Measurements from ENCODE around the gene TRIM46.
"Not testable (repeated sequence)": the region's sequence is repeated elsewhere in the genome, so short reads cannot be mapped to it uniquely, and the experiment has no call there.

TRIM46 gene

GRCh38 chr1:155208541-155209311 lies 35.1 kb downstream of the TRIM46 start, which contains the start of gene MTX1:
Gene MTX1 (plus strand): TSS chr1:155208695. CDS start chr1:155208805, 110 bp downstream.
- peak within 1 kb of the TSS; percentile 100 for H3K27ac ChIP-seq
- H3K27me3 ChIP-seq (replicated peaks) = no peaks in the 10 kb centered on the region
- no peak for TF ChIP-seq CTCF (IDR thresholded peaks at IDR 0.05; ENCODE audit: low read depth, low read length, missing control alignments)
- H3K4me3 ChIP-seq (ENCODE audit: low read depth, low read length) = peak within 1 kb of the TSS; percentile 98
- in situ Hi-C loops (cut with HindIII; ENCODE audit: low pct_ligation_motif_present, low sequenced_read_pairs) = no loop called here
- peak; percentile 89 for DNase-seq
- peaks cover 6% of the 10 kb centered on the region for H3K36me3 ChIP-seq (replicated peaks)

DNA sequence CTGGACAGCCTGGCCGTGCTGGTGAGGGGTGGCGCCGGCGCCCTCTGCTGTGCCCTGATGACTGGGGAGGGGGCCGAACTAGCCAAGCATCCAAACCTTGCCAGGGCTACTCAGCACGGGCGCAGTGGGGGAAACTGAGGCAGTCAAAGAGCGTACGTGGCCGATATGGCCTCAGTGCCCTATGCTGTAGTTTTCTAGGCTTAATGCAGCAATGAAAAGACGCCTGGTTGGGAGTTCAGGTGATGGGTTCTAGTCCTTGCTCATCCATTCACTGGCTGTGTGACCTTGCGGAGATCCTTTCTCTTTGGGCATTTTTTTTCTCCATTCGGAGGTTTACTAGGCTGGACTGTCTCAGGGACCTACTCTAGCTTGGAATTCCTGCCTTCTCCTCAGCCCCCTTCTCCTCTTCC lies 35.7 kb downstream of the TRIM46 start:
- Histone ChIP-seq H3K4me3 (ENCODE audit: low read depth, low read length) (peak overlapping the region; percentile 98), H3K27me3 (replicated peaks) (no peaks in the 10 kb centered on the region), H3K27ac (peak overlapping the region; percentile 100), H3K36me3 (replicated peaks) (peaks cover 6% of the 10 kb centered on the region)
- no peak for TF ChIP-seq CTCF (IDR thresholded peaks at IDR 0.05; ENCODE audit: low read depth, low read length, missing control alignments)
- in situ Hi-C loops (cut with HindIII; ENCODE audit: low pct_ligation_motif_present, low sequenced_read_pairs) = no loop called here
- no peak for DNase-seq

GRCh38 chr1:155210314-155211104 lies 36.9 kb downstream of the TRIM46 start:
- H3K4me3 ChIP-seq (ENCODE audit: low read depth, low read length) = no peak overlapping the region
- TF ChIP-seq CTCF (IDR thresholded peaks at IDR 0.05; ENCODE audit: low read depth, low read length, missing control alignments) = no peak
- in situ Hi-C loops (cut with HindIII; ENCODE audit: low pct_ligation_motif_present, low sequenced_read_pairs) = no loop called here

GRCh38 chr1:155211381-155212050 lies 37.9 kb downstream of the TRIM46 start:
- in situ Hi-C loops (cut with HindIII; ENCODE audit: low pct_ligation_motif_present, low sequenced_read_pairs); DNase-seq; H3K27me3 ChIP-seq (replicated peaks); H3K36me3 ChIP-seq (replicated peaks); H3K4me3 ChIP-seq (ENCODE audit: low read depth, low read length); H3K27ac ChIP-seq: not testable (repeated sequence)

More at GRCh38 chr1:155210314-155211104, 36.9 kb downstream of the TRIM46 start:
- H3K27me3 ChIP-seq (replicated peaks) = no peaks in the 10 kb centered on the region
- no peak overlapping the region for H3K27ac ChIP-seq
- H3K36me3 ChIP-seq (replicated peaks) = peaks cover 6% of the 10 kb centered on the region
- DNase-seq = no peak

- H3K27me3 ChIP-seq (replicated peaks); H3K27ac ChIP-seq; DNase-seq; in situ Hi-C loops (cut with HindIII; ENCODE audit: low pct_ligation_motif_present, low sequenced_read_pairs); H3K36me3 ChIP-seq (replicated peaks); H3K4me3 ChIP-seq (ENCODE audit: low read depth, low read length): not testable (repeated sequence)
Observed at GRCh38 chr1:155212051-155212440, 38.4 kb downstream of the TRIM46 start.

DNA sequence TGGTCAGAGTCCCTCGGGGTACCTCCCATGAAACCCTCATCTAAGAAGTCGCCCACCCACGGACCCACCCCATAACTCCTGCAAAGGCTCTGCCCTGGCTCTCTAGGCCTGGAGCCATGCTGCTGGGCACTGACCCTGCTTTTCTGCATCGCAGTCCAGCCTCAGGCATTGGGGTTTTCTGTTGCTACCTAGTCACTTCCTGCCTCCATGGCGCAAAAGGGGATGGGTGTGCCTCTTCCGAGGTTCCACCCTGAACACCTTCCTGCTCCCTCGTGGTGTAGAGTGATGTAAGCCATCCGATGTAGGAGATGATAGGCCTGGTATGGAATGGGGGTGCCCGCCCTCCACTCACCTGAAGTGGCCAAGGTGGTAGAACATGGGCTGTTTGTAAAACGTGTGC lies 41.1 kb downstream of the TRIM46 start:
- in situ Hi-C loops (cut with HindIII; ENCODE audit: low pct_ligation_motif_present, low sequenced_read_pairs); H3K27me3 ChIP-seq (replicated peaks); H3K36me3 ChIP-seq (replicated peaks); DNase-seq; H3K27ac ChIP-seq; H3K4me3 ChIP-seq (ENCODE audit: low read depth, low read length): not testable (repeated sequence)
